C1 segment of cervical spinal cord (tissue), 14 donors: ENCODE results near the gene RNU6-1.

Experiments
- DNase-seq, 14 donors: peaks; one replicate each; lab custom pipeline; 2025; lab: John Stamatoyannopoulos, UW

RNU6-1 gene

DNA sequence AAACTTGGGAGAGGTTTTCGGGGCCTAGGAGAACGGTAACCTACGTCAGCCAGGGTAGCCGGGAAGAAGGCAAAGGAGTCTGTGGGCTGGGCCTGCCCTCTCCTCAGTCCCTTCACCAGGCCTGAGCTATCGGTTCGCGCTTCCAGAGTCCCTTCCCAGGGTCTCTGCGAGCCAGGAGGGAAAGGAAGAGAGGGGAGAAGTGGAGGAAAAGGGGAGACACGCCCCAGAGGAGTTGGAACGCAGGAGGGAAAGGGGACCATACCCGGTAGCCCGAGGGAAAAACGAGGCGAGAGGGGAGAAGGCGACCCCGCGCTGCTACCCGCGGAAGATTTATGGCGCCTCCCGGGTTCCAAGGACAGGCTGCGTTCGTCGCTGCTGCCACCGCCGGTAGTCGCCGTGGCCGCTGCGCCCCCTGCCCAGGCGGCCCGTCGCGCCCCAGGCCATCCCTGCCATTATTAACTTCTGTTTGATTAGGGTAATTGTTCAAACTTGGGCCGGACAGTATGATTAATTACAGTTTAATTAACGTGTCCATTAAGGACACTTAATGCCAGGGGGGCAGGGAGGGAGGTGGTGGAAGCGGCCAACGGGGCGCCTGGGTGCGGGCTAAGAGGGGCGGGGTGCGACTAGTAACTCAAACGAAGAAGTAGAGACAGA, 17.9 kb downstream of the RNU6-1 start:
- no peak for DNase-seq

- DNase-seq, result peak in 1 of 14 donors; percentile 25
Observed at GRCh38 chr15:67820992-67821783, 18.7 kb downstream of the RNU6-1 start.

DNA sequence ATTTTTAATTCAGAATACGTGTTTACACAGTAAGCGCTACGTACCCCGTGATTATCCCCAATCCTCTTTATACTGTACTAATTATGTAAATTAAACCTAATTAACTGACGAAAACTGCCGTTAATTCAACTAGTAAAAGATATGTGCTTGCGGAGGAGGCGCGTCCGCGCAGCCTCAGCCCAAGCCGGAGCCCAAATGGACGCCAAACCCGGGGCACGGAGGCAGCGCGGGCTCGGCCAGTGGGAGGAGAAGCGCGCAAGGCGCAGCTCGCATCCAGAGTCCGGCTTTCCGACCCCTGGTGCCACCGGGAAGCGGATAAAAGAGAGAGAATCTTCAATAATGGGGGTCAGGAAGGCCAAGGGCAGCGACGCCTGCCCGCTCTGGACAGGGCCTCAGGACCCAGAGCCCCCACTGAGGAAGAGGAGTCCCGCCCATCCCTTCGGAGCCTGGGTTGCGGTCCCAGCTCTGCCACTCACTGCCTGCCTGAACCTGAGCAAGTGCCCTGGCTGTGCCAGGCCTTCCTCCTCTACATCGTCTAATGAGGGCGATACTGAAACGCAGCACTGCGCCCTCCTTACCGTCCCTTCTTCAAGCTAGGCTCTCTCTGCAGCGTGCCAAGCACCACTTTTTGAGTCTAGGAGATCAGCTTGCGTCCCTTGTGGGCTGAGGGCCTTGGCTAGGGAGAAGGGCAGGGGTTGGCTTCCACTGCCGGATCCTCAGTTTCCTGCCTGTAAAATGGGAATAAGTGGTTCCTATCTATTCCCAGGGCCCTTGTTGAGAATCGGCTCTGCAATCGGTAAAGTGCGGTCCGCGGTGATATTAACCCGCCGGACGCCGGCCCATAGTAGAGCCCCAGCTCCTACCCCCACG, 19.5 kb downstream of the RNU6-1 start:
- DNase-seq, result no peak

- no peak for DNase-seq
Observed at GRCh38 chr15:67819636-67820035, 20.2 kb downstream of the RNU6-1 start.

GRCh38 chr15:67818464-67818863, 21.4 kb downstream of the RNU6-1 start:
- no peak for DNase-seq

DNA sequence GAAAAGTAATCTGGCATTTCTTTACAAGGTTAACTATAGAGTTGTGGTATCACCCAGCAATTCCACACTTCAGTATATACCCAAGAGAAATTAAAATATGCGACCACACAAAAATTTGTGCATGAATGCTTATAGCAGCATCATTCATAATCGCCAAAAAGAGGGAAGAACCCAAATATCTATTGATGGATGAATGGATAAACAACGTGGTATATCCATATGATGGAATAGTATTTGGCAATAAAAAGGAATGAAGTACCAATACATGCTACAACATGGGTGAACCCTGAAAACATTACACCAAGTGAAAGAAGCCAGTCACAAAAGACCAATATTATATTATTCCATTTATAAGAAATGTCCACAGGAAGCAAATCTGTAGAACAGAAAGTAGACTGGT, 23.2 kb downstream of the RNU6-1 start:
- no peak for DNase-seq

DNA sequence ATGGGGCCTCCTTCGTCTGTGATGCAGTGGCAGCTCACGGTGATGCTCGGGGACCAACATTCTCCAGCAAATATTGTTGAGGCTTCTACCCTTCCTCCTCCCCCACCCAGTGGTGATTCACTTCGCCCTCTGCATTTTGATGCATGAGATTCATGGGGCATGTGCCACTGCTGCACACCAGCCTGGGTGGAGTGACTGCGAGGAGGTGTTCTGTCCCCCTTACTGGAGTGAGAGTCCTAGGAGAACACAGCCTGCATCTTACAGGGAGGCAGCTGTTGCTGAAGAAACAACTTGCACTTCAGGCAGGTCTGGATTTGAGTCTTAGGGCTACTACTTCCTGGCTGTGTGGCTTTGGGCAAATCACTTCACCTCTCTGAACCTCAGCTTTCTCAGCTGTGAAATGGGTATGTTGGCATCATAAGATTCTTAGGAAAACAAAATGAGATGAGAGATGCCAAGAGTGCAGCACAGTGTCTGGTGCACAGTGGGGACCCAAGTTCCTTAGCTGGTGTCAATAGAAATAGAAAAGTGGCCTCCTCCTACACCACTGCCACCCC, 24.7 kb downstream of the RNU6-1 start:
- DNase-seq, result no peak

GRCh38 chr15:67813104-67813634, 26.7 kb downstream of the RNU6-1 start:
- DNase-seq, result no peak

DNA sequence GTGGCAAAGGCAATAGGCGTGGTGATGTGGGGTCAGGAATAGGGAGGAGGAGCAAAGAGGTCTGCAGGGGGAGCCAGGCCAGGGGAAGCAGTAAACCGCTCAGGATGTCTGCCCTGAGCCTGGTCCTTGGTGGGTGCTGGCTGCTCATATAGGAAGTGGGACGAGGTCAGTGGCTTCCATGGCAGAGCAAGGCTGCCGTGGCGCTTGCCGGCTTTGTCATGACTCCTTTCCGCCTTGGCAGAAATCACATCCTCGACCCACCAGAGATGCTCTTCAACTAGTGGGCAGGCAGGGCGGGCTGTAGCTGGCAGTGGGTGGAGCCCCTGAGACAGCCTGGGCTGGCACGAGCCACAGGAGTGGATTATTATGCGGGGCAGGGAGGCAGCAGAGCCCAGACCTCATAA, 27.6 kb downstream of the RNU6-1 start:
- no peak for DNase-seq

GRCh38 chr15:67809866-67810265, 30.0 kb downstream of the RNU6-1 start:
- DNase-seq, result no peak

DNA sequence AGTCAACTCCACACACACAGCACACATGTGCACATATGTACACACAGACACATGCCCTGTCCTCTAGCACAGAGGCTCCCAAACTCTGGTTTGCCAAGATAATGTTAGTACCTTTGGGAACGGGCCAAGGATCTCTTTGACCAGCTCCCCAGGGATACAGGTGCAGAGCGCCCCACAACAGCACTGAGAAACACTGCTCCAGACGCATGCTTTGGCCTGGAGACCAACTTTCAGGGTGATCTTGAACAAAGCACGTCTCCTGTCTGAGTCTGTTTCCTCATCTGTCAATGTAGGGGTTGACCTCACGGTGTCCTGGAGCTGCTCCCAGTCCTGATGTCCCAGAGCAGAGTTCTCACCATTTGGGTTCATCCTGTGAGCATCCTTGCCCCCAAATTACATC, 30.4 kb downstream of the RNU6-1 start:
- no peak for DNase-seq

- no peak for DNase-seq
Observed at GRCh38 chr15:67808821-67809220, 31.0 kb downstream of the RNU6-1 start.

DNA sequence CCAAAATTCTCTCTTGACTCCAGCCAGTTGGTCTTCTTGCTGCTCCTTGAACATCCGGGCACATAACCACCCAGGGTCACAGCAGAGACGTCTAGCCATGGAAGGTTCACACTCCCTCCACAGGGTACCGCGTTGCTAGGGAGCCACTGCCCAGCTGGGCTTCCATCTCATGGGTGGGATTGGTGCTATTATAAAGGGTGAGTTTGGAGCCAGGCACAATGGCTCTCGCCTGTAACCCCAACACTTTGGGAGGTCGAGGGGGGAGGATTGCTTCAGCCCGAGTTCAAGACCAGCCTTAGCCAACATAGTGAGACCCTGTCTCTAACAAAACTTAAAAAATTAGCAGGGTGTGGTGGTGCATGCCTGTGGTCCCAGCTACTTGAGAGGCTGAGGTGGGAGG, 32.0 kb downstream of the RNU6-1 start:
- no peak for DNase-seq

DNA sequence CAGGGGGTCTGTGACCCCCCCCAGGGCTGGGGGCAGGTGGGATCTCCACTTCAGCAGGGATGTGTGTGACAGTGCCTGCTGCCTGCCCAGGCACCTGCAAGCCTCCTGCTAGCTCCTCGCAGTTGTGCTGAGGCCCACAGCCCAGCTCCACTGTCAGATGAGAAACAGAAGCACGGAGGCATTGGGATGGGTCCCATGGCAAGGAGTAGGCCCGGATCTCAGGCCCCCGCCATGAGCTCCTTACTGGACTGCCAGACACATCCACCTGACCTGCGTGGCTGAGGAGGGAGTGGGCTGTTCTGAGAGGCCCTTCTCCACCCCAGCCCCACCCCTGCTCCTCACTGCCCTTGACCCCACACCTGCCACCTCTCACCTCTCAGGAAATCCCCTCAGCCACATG, 32.7 kb downstream of the RNU6-1 start:
- no peak for DNase-seq

DNA sequence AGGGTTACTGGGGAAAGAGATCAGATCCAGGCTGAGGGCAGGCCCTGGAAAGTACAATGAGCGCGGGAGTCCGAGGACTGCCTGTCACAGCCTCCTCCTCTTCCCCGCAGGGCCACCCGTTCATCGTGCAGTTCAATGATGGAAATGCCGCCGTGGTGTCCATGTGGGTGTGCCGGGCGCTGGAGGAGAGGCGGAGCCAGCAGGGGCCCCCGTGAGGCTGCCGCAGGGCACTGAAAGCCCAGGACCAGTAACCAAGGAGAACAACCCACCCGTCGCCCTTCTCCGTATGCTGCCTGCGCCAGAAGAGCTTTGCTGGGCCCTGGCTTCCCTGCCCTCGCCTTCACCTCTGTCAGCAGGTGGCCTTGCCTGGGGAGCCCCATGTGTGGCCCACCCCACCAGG, 33.3 kb downstream of the RNU6-1 start:
- DNase-seq, result no peak

DNA sequence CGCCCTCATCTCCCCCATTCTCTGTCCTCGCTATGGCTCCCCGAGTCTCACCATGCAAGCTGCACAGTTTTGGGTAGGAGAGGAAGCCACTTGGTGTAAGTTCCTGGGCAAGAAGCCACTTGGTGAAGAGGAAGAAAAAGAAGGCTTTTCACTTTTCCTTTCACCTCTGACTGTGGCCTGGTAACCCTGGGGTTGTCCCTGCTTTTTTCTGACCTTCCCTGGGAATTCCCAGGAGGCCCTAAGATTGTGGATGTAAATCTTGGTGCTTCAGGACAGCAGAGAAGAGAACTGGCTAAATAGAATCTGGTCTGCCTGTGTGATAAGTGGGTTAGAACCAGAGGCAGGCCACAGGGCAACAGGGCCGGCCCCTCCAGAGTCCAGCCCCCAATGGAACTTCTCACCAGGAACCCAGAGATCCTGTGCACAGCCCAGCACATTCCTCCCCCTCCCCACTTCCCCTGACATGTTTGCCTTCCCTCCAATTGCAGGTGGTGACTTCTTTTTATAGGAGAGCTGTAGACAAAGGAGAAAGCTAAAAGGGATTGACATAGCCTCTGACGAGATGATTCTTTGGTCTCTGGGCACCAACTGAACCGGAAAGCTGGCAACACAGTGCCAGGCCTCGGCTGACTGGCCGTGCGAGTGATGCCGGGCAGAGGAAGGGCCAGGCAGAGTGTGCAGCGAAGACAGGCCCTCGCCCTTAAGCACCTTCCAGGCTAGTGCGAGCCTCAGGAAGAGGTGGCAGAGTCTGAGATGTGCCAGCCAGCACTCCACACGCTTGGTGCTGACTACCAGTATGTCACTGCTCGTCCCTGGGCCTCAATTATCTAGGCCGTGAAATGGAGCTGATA, 34.0 kb downstream of the RNU6-1 start:
- no peak for DNase-seq

- DNase-seq, result no peak
Observed at GRCh38 chr15:67805008-67805665, 34.7 kb downstream of the RNU6-1 start.

- DNase-seq, result peak in 1 of 14 donors; percentile 9
Observed at GRCh38 chr15:67803996-67804843, 35.6 kb downstream of the RNU6-1 start.

DNA sequence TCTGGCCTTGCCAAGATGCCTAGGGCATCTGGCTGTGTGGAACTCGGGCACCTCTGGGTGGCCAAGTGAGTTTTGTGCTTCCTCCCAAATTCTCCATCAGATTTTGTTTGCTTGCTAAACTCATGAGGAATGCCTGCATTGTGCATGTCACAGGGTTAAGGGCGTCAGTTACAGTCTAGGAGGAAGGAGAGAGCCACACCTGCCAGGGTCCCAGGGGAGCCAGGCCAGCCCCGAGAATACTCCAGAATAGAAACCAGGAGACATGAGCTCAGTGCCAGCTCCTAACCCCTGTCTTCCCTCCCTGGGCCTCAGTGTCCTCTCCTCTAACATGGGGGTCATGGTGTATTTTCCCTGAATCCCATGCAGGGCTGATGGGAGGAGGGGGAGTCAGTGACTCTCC, 36.5 kb downstream of the RNU6-1 start:
- DNase-seq, result no peak
